Retinal pigment epithelial cell (primary cell): ENCODE measurements around the gene ZNF552.

ENCODE experiments used
- DNase-seq: peaks from one replicate; pipeline ENCODE4 v3.0.0-alpha.2; 2010; ENCODE audit warnings: low read depth
- H3K4me3 ChIP-seq: 2 replicates; pipeline ENCODE4 v1.5.1; 2011; ENCODE audit warnings: mild to moderate bottlenecking, low read length, control low read depth, moderate library complexity
- TF ChIP-seq, protein P1 (sequence below): conservative IDR thresholded peaks from 2 replicates; pipeline ENCODE4 v1.5.1; 2011; ENCODE audit warnings: low read depth, low read length, control low read depth, inconsistent platforms

The ZNF552 gene

DNA sequence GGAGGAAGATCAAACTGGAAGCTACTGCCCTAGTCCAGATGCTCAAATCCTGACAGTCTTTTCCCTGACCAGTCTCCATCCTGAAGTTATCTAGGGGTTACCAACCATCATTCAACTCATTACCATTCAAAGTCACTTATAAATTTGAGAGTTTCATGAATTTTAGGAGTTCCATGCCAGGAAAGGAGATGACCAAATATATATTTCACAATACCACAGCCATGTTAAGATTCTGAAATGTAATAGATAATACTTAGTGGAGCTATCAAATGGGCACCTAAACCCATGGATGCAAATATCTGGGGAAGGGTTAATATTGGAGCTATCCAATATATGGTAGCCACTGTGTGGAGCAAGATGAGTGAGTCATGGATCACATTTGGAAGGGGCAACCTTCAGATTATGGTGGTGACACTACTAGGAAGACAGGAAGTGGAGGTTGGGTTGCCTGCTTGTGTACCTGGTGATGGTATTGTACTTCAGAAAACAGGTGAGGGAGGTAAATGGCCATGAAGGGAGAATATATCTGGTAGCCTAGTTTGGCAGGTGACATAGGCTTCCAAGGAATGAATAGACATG is 26.5 kb downstream of the ZNF552 start:
- TF ChIP-seq, protein P1, sequence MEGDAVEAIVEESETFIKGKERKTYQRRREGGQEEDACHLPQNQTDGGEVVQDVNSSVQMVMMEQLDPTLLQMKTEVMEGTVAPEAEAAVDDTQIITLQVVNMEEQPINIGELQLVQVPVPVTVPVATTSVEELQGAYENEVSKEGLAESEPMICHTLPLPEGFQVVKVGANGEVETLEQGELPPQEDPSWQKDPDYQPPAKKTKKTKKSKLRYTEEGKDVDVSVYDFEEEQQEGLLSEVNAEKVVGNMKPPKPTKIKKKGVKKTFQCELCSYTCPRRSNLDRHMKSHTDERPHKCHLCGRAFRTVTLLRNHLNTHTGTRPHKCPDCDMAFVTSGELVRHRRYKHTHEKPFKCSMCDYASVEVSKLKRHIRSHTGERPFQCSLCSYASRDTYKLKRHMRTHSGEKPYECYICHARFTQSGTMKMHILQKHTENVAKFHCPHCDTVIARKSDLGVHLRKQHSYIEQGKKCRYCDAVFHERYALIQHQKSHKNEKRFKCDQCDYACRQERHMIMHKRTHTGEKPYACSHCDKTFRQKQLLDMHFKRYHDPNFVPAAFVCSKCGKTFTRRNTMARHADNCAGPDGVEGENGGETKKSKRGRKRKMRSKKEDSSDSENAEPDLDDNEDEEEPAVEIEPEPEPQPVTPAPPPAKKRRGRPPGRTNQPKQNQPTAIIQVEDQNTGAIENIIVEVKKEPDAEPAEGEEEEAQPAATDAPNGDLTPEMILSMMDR, result no peak
- DNase-seq, result no peak
- H3K4me3 ChIP-seq, result no peak overlapping the region

DNA sequence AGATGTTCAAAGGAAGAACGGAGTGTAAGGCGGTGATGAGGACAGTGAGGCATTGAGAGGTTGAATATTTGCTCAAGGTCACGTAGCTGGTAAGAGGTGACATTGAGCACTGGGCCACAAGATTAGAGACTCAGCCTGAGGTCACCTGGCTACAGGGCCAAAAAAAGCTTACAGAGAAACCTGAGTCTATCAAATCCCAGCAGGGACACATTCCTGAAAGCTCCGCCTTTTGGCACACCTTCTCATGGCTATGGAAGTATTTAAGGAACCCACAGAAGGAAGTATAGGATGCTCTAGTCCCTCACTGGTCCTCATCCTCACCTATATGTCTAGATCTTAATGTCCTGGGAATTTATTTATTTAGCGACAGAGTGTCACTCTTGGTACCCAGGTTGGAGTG is 27.8 kb downstream of the ZNF552 start:
- DNase-seq, result no peak
- H3K4me3 ChIP-seq, result no peak overlapping the region
- TF ChIP-seq, protein P1, result no peak

DNA sequence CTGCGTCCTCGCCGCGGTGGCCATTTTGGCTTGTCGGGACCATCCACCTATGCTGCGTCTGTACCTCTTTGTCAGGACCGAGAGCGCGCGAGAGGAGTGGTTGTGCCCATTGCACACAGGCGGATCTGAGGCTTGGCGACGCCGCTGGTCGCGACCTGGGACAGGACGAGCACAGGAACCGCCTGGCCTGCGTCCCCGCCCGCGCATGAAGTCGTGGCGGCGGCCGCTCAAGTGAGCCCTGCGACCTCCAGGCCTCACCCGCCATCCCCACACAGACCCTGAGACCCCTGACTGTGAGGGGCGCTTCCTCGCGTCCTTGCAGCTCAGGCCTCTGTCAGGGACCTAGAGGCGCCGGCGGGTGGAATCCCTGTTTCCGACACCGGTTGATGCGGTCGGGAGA is 28.4 kb downstream of the ZNF552 start:
- TF ChIP-seq, protein P1, result no peak
- H3K4me3 ChIP-seq, result no peak overlapping the region
- DNase-seq, result no peak

DNA sequence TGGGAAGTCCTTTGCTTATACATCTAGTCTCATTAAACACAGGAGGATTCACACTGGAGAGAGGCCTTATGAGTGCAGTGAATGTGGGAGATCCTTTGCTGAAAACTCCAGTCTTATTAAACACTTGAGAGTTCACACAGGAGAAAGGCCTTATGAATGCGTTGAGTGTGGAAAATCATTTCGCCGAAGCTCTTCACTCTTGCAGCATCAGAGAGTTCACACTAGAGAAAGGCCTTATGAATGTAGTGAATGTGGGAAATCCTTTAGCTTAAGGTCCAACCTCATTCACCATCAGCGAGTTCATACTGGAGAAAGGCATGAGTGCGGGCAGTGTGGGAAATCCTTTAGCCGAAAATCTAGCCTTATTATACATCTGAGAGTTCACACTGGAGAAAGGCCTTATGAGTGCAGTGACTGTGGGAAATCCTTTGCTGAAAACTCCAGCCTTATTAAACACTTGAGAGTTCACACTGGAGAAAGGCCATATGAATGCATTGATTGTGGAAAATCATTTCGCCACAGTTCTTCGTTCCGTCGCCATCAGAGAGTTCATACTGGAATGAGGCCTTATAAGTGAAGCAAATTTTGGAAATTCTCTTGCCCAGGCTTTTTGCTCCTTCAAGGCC is 35.4 kb downstream of the ZNF552 start:
- H3K4me3 ChIP-seq, result no peak overlapping the region
- DNase-seq, result no peak
- TF ChIP-seq, protein P1, result no peak

DNA sequence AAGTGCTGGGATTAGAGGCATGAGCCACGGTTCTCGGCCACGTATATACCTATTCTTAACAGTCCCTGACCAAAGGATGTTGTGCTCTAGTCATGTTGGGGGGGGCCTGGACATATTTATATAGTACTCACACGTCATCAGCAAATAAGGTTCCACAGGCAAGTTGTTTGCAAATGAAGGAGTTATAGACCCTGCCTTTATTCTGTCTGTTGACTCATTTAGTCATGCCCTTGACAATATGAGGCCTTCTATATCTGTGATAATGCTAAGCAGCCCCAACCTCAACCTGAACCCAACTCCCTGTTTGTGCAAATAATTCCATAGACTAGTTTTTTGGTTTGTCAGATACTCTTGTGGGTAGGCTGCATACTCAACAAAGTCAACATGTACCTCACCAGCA is 36.4 kb downstream of the ZNF552 start:
- no peak overlapping the region for H3K4me3 ChIP-seq

DNA sequence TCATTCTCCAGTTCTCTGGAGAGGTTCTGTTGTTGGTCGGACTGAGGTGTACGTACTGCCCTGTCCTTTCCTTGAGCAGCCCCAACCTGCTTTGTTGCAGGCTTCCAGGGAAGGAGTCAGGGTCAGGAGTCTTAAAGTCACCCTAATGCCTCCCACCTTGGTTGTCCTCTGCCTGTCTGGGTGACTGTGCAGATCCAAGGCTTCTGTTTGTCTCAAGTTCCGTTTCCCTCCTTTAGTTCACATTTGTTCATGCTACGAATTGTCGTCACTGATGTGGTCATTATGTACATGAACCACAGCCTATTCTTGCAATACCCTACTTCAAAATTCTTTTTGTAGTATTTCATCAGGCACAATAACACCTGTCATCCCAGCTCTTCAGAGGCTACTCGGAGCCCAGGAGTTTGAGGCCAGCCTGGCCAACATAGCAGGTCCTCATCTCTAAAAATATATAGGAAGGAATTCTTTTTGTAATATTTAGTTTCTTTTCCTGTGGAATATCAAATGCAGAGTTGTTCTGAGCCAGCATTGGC is 37.9 kb downstream of the ZNF552 start:
- TF ChIP-seq, protein P1, result no peak
- H3K4me3 ChIP-seq, result no peak overlapping the region
- DNase-seq, result no peak

More for the DNA sequence above, 36.4 kb downstream of the ZNF552 start:
- TF ChIP-seq, protein P1, result no peak
- no peak for DNase-seq

DNA sequence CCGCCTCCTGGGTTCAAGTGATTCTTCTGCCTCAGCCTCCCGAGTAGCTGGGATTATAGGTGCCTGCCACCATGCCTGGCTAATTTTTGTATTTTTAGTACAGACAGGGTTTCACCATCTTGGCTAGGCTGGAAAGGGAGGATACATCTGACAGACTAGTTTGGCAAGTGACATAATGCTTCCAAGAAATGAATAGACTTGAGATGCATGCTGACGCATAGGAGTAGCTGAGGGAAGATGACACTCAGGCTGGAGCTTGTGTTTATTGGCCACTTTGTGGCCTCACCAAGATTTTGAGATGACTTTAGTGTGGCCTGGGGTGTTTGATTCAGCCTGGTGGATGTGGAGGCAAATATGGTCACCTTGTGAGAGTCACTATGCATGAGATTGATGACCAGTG is 41.2 kb downstream of the ZNF552 start:
- TF ChIP-seq, protein P1, result no peak
- no peak for DNase-seq
- no peak overlapping the region for H3K4me3 ChIP-seq
